IMR-90 (cell line): ENCODE data around the gene VPS54. TPM values are rescaled to one million over a fixed set of nuclear protein-coding genes. Genes with fewer than 3 reads are reported as not detected.

ENCODE experiments used
- ATAC-seq: fragments of 200-7000 bp; cut with Tn5 transposase; 2 replicates; pipeline ENCODE4 v1.9.1; 2020; ENCODE audit warnings: low read depth, mild to moderate bottlenecking, moderate library complexity
- BruUV-seq: library from RNA; stranded (reverse); fragments of 400-500 nt; replicated peaks from 2 replicates; lab custom pipeline; 2021; lab: Mats Ljungman, UMichigan
- CTCF ChIA-PET: fragments of 300-600 bp; formaldehyde crosslinking; extraction: SDS; loops from one replicate; lab custom pipeline; 2021; ENCODE audit warnings: antibody characterized with exemption; lab: Yijun Ruan, JAX
- POLR2A ChIA-PET: fragments of 300-600 bp; sonication (Branson Sonifier 250); formaldehyde crosslinking; loops from one replicate; lab custom pipeline; 2022; ENCODE audit warnings: antibody characterized with exemption; ENCODE audit not compliant: unreplicated experiment; lab: Charles Lee
- DNase-seq: peaks from one replicate; pipeline ENCODE4 v3.0.0; 2013
- H2AFZ ChIP-seq: replicated peaks from 2 replicates; pipeline ENCODE3; 2013; ENCODE audit warnings: low read length, mild to moderate bottlenecking; ENCODE audit not compliant: poor library complexity
- H2AK5ac ChIP-seq: 2 replicates; pipeline ENCODE4 v1.6.1; 2013; ENCODE audit warnings: low read depth, low read length, inconsistent platforms
- H2AK9ac ChIP-seq: replicated peaks from 2 replicates; pipeline ENCODE3; 2013; ENCODE audit warnings: mild to moderate bottlenecking, low read depth, low read length, moderate library complexity; ENCODE audit not compliant: poor library complexity
- H2BK120ac ChIP-seq: 2 replicates; pipeline ENCODE4 v1.6.1; 2013; ENCODE audit warnings: low read depth, low read length, inconsistent platforms
- H2BK15ac ChIP-seq: 3 replicates; pipeline ENCODE4 v1.6.1; 2013; ENCODE audit warnings: low read depth, low read length, inconsistent platforms
- H2BK20ac ChIP-seq: 2 replicates; pipeline ENCODE4 v1.6.1; 2013; ENCODE audit warnings: low read depth, mild to moderate bottlenecking, inconsistent platforms, low read length, moderate library complexity
- H2BK5ac ChIP-seq: 2 replicates; pipeline ENCODE4 v1.6.1; 2013; ENCODE audit warnings: mild to moderate bottlenecking, low read depth, low read length, inconsistent platforms; ENCODE audit not compliant: poor library complexity, severe bottlenecking
- H3K14ac ChIP-seq: replicated peaks from 2 replicates; pipeline ENCODE4 v1.6.1; 2013; ENCODE audit warnings: low read depth, low read length, inconsistent platforms
- H3K18ac ChIP-seq: 2 replicates; pipeline ENCODE4 v1.6.1; 2013; ENCODE audit warnings: low read depth, low read length, control low read depth
- H3K23ac ChIP-seq: 2 replicates; pipeline ENCODE4 v1.6.1; 2013; ENCODE audit warnings: low read depth, low read length, inconsistent platforms
- H3K27ac ChIP-seq: 2 replicates; pipeline ENCODE4 v1.5.1; 2013; ENCODE audit warnings: mild to moderate bottlenecking, control low read depth, low read length; ENCODE audit not compliant: insufficient read depth
- H3K27me3 ChIP-seq: 2 replicates; pipeline ENCODE4 v1.6.1; 2013; ENCODE audit warnings: low read length; ENCODE audit not compliant: control insufficient read depth, insufficient read depth
- H3K36me3 ChIP-seq: 2 replicates; pipeline ENCODE4 v1.6.1; 2013; ENCODE audit warnings: low read length, mixed read lengths; ENCODE audit not compliant: control insufficient read depth, insufficient read depth
- H3K4ac ChIP-seq: 2 replicates; pipeline ENCODE4 v1.6.1; 2013; ENCODE audit warnings: low read depth, low read length, inconsistent platforms
- H3K4me1 ChIP-seq: 2 replicates; pipeline ENCODE4 v1.6.1; 2013; ENCODE audit warnings: low read length, mixed read lengths; ENCODE audit not compliant: control insufficient read depth, insufficient read depth
- H3K4me2 ChIP-seq: 2 replicates; pipeline ENCODE4 v1.6.1; 2013; ENCODE audit warnings: low read depth, mild to moderate bottlenecking, control low read depth, low read length, moderate library complexity
- H3K4me3 ChIP-seq: 2 replicates; pipeline ENCODE4 v1.5.1; 2013; ENCODE audit warnings: low read depth, mild to moderate bottlenecking, control low read depth, low read length, moderate library complexity; ENCODE audit not compliant: insufficient read depth
- H3K56ac ChIP-seq: 2 replicates; pipeline ENCODE4 v1.6.1; 2013; ENCODE audit warnings: low read length, inconsistent platforms; ENCODE audit not compliant: insufficient read depth; ENCODE audit errors: extremely low read depth
- H3K79me1 ChIP-seq, 2 experiments: 2 replicates each; pipeline ENCODE4 v1.6.1; 2013; ENCODE audit warnings: low read length in 2 of 2, inconsistent platforms in 1 of 2, low read depth in 1 of 2
- H3K9ac ChIP-seq: 2 replicates; pipeline ENCODE4 v1.6.1; 2013; ENCODE audit warnings: low read depth, low read length, control low read depth
- H3K9me1 ChIP-seq: 2 replicates; pipeline ENCODE4 v1.6.1; 2013; ENCODE audit warnings: low read length, inconsistent platforms; ENCODE audit not compliant: insufficient read depth
- H3K9me3 ChIP-seq: 2 replicates; pipeline ENCODE4 v1.6.1; 2013; ENCODE audit warnings: low read length; ENCODE audit not compliant: control insufficient read depth, insufficient read depth
- H4K20me1 ChIP-seq: 2 replicates; pipeline ENCODE4 v1.6.1; 2013; ENCODE audit warnings: low read length, inconsistent platforms; ENCODE audit not compliant: insufficient read depth
- H4K5ac ChIP-seq: 2 replicates; pipeline ENCODE4 v1.6.1; 2013; ENCODE audit warnings: mild to moderate bottlenecking, low read depth, low read length, control low read depth
- H4K8ac ChIP-seq, 2 experiments: 2 replicates each; pipeline ENCODE4 v1.6.1; 2013; ENCODE audit warnings: low read depth in 2 of 2, low read length in 2 of 2, control low read depth in 1 of 2, inconsistent platforms in 1 of 2
- H4K91ac ChIP-seq: 2 replicates; pipeline ENCODE4 v1.6.1; 2013; ENCODE audit warnings: low read depth, low read length, inconsistent platforms; ENCODE audit not compliant: insufficient read depth
- BHLHE40 ChIP-seq: fragments of 150-350 bp; IDR thresholded peaks from 2 replicates; pipeline ENCODE4 v1.6.1; 2016; ENCODE audit warnings: mild to moderate bottlenecking, low read depth, low read length
- CEBPB ChIP-seq: IDR thresholded peaks from 2 replicates; pipeline ENCODE4 v1.6.1; 2012; ENCODE audit warnings: low read depth, low read length, improper control_type of control experiment
- CHD1 ChIP-seq: IDR thresholded peaks from 2 replicates; pipeline ENCODE4 v1.6.1; 2012; ENCODE audit warnings: low read depth, low read length, improper control_type of control experiment
- CTCF ChIP-seq: conservative IDR thresholded peaks from 2 replicates; pipeline ENCODE4 v1.5.1; 2012; ENCODE audit warnings: mild to moderate bottlenecking, low read depth, low read length, improper control_type of control experiment
- ELK1 ChIP-seq: fragments of 150-350 bp; IDR thresholded peaks from 2 replicates; pipeline ENCODE4 v1.6.1; 2016; ENCODE audit warnings: low read depth, mild to moderate bottlenecking, low read length, moderate library complexity, borderline replicate concordance
- FOS ChIP-seq: fragments of 150-350 bp; IDR thresholded peaks from 2 replicates; pipeline ENCODE4 v1.6.1; 2016; ENCODE audit warnings: low read depth, low read length
- MAFK ChIP-seq: IDR thresholded peaks from 2 replicates; pipeline ENCODE4 v1.6.1; 2012; ENCODE audit warnings: low read depth, low read length, improper control_type of control experiment
- MAZ ChIP-seq: IDR thresholded peaks from 2 replicates; pipeline ENCODE4 v1.6.1; 2012; ENCODE audit warnings: low read depth, mild to moderate bottlenecking, low read length, improper control_type of control experiment, moderate library complexity, borderline replicate concordance
- MXI1 ChIP-seq: IDR thresholded peaks from 2 replicates; pipeline ENCODE4 v1.6.1; 2012; ENCODE audit warnings: low read depth, mild to moderate bottlenecking, low read length, moderate library complexity, borderline replicate concordance
- NFE2L2 ChIP-seq: fragments of 150-350 bp; IDR thresholded peaks from 2 replicates; pipeline ENCODE4 v1.6.1; 2016; ENCODE audit warnings: low read depth, mild to moderate bottlenecking, low read length
- POLR2A ChIP-seq: IDR thresholded peaks from 2 replicates; pipeline ENCODE4 v1.6.1; 2012; ENCODE audit warnings: mild to moderate bottlenecking, low read depth, low read length
- RAD21 ChIP-seq: IDR thresholded peaks from 2 replicates; pipeline ENCODE4 v1.6.1; 2012; ENCODE audit warnings: low read length, improper control_type of control experiment
- RCOR1 ChIP-seq: IDR thresholded peaks from 2 replicates; pipeline ENCODE4 v1.6.1; 2012; ENCODE audit warnings: mild to moderate bottlenecking, low read length, improper control_type of control experiment; ENCODE audit not compliant: insufficient replicate concordance
- RFX5 ChIP-seq: IDR thresholded peaks from 2 replicates; pipeline ENCODE4 v1.8.0; 2012; ENCODE audit warnings: low read depth, mild to moderate bottlenecking, low read length, moderate library complexity
- SMC3 ChIP-seq: fragments of 150-350 bp; IDR thresholded peaks from 2 replicates; pipeline ENCODE4 v1.6.1; 2016; ENCODE audit warnings: low read depth, mild to moderate bottlenecking, antibody characterized with exemption, low read length, moderate library complexity
- USF2 ChIP-seq: fragments of 150-350 bp; IDR thresholded peaks from 2 replicates; pipeline ENCODE4 v1.6.1; 2017; ENCODE audit warnings: mild to moderate bottlenecking, antibody characterized with exemption, low read length, low read depth
- WGBS, 2 experiments: methylation state at CpG; one replicate each; pipeline versions ENCODE4 v1.1.5 to v1.1.7; 2013; ENCODE audit warnings: missing lambda C conversion rate in 2 of 2; ENCODE audit not compliant: insufficient read length in 1 of 2; ENCODE audit errors: extremely low coverage in 2 of 2; 5-methylcytosine and 5-hydroxymethylcytosine counted together
- dilution Hi-C: fragments of 300-500 bp; cut with HindIII; formaldehyde crosslinking; loops from one replicate; pipeline ENCODE4 v1.14.3; 2018; ENCODE audit warnings: low sequenced_read_pairs; ENCODE audit not compliant: unreplicated experiment
- in situ Hi-C: fragments of 300-500 bp; cut with MboI; formaldehyde crosslinking; loops from 3 replicates; pipeline ENCODE4 v1.14.3; 2019; ENCODE audit warnings: low sequenced_read_pairs, inconsistent platforms, mixed read lengths
- intact Hi-C: fragments of 100-400 bp; cut with micrococcal nuclease; formaldehyde crosslinking; loops from 2 replicates; pipeline ENCODE4 v1.10.0; 2022
- polyA plus RNA-seq, 3 experiments: library from polyadenylated mRNA; depleted of rRNA; stranded (reverse); fragments of >200 nt; gene quantifications; 2 replicates each; pipeline ENCODE4 v1.2.3, GENCODE V29; 2012; ENCODE audit warnings: low replicate concordance in 1 of 3
- total RNA-seq: library from RNA; depleted of rRNA; stranded (reverse); fragments of >200 nt; gene quantifications from 2 replicates; pipeline ENCODE4 v1.2.3, GENCODE V29; 2012

Gene VPS54
- total and polyA plus RNA-seq, 2 of the 4 experiments (the other 2 are of a cell fraction) = 7.1 to 18.1 TPM

- Histone ChIP-seq H3K36me3 (peaks cover 14% of the 10 kb centered on the region), H3K4ac (no peak overlapping the region), H2AFZ (no peak overlapping the region), H2BK120ac (no peak overlapping the region), H4K20me1 (peaks cover 3% of the 10 kb centered on the region; the same call in 1 of the 2 replicates), H3K9me1 (peaks cover 8% of the 10 kb centered on the region), H3K79me1 (peaks cover 49 to 58% of the 10 kb centered on the region in 2 experiments), H3K4me3 (no peak overlapping the region), H2AK5ac (no peak overlapping the region), H2BK20ac (no peak overlapping the region), H4K8ac (no peak overlapping the region), H3K9ac (no peak overlapping the region), H3K18ac (no peak overlapping the region), H3K4me1 (peaks cover 5% of the 10 kb centered on the region), H3K27me3 (no peaks in the 10 kb centered on the region), H3K56ac (no peak overlapping the region), H3K23ac (no peak overlapping the region), H2AK9ac (no peak overlapping the region), H3K9me3 (no peaks in the 10 kb centered on the region), H2BK15ac (no peak overlapping the region), H4K5ac (no peak overlapping the region), H4K91ac (no peak overlapping the region), H3K4me2 (no peak overlapping the region), H2BK5ac (no peak overlapping the region), H3K27ac (no peak overlapping the region), H3K14ac (no peak overlapping the region)
- dilution Hi-C loops (no loop called here), in situ Hi-C loops (no loop called here), intact Hi-C loops (no loop called here)
- ChIA-PET POLR2A (no interaction called here), CTCF (interaction anchor here (1.0 kb wide), 1 partner anchor 8 kb away, joined by 3 read pairs; no protein-coding TSS in a partner anchor)
- TF ChIP-seq POLR2A (no peak), CHD1 (no peak), MAFK (no peak), SMC3 (no peak), RCOR1 (no peak), RAD21 (no peak), BHLHE40 (no peak), MAZ (no peak), CEBPB (no peak), RFX5 (no peak), CTCF (no peak), NFE2L2 (no peak), USF2 (no peak), FOS (no peak), ELK1 (no peak), MXI1 (no peak)
- DNase-seq (peak; percentile 13), ATAC-seq (no peak; the same call in 1 of the 2 replicates)
- no TSS peak for BruUV-seq
- WGBS, 2 experiments = no CpG with 5 or more reads among the region's 1 CpG
Measured at GRCh38 chr2:63875131-63875527, 144.1 kb downstream of the VPS54 start.
